GM19193 (cell line): Measurements from ENCODE around the gene BGN.

Experiments
- POLR2A ChIP-seq: IDR thresholded peaks from 4 replicates; pipeline ENCODE4 v1.6.1; 2011; ENCODE audit not compliant: insufficient read depth, insufficient read length; ENCODE audit errors: extremely low read depth

BGN gene

GRCh38 chrX:153456161-153456560 lies 38.6 kb upstream of the BGN start:
- TF ChIP-seq POLR2A, result no peak

DNA sequence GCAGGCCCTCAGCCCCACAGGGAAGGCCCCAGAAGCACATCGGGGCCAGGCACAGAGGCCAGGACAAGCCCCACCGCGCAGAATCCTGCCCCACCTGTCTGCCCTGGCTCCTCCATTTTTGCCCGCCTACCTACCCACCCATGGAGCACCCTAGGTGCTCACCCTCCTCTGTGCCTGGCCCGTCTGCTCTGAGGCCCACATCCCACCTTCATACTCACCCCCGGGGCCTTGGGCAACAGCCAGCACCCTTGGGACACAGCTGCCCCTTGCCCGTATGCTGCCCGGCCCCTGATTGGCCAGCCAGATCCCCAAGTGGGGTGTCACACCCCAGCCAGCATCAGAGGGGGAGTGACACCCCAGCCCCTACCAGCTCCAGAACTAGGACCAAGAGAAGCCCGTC lies 38.1 kb upstream of the BGN start:
- TF ChIP-seq POLR2A, result no peak

DNA sequence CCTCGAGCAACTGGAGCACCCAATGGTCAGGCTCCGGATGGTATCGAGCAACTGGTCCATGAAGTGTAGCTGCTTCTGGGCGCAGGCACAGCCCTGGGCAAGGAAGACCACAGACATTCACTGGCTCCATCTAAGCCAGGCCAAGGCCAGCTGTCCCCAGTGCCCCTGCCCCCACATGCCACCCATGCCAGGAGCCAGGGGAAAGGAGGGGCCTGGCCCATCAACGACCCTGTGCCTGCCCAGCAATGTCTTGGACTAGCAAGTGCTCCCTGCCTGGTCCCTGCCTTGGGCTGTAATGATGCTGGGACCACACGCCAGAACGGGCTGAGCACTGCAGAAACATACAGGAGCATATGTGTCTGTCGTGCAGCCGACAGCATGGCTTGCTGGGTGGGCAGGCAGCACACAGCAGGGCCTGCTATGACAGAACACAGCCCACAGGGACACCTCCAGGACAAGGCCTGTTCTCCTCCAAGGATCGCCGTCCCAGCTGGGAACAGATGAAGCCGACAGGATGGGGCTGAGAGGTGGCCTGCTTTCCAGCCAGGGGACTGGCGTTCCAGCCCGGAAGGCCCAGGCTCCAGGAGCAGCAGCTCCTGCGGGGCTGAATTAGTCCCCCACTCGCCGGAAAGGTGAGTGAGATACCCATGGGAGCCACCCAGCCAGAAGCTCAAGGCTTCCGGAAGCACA lies 37.5 kb upstream of the BGN start:
- no peak for TF ChIP-seq POLR2A

DNA sequence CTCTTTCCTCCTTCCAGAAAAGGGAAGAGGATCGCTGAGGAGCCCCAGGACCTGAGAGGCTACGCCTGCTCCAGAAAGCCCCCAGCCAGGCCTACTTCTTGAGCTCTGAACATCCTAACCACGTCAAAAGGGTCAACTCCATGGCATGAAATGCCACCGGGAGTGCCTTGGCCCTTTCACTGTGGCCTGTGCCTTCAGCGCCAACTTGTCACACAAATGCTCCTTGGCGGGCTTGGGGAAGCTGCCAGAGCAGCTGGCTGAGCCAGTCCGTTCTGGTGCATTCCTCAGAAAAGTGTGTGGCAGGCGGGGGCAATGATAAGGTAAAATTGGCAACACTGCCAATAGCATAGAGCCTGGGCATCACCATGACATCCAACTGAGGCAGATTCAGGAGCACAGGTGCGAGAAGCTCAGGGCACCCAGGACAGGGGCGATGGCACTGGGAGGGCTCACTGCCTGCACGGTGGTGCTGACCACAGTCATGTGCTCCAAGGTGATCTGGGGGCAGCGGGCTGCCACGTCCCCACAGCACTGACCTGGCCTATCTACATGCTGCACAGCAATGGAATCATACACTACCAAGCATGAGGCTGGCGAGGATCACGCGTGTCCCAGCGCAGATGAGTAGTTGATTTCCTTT lies 36.8 kb upstream of the BGN start:
- TF ChIP-seq POLR2A, result no peak

GRCh38 chrX:153458476-153458875 lies 36.3 kb upstream of the BGN start:
- no peak for TF ChIP-seq POLR2A

DNA sequence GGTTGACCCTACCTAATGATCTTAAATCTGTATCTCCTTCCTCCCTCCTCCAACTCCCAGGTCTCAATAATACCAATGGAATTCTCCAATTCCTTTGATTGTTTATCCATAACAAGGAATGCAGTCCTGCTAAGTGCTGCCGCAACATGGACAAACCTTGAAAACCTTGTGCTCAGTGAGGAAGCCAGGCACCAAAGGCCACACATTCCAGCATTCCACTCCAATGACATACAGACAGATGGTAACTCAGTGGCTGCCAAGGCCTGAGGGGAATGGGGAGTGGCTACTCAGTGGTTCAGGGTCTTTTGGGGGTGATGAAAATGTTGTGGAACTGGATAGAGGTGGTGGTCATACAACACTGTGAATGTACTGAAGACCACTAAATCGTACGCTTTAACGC lies 34.8 kb upstream of the BGN start:
- TF ChIP-seq POLR2A, result no peak

- TF ChIP-seq POLR2A, result no peak
Observed at GRCh38 chrX:153460826-153461225, 34.0 kb upstream of the BGN start.

- no peak for TF ChIP-seq POLR2A
Observed at GRCh38 chrX:153462291-153462690, 32.5 kb upstream of the BGN start.

GRCh38 chrX:153463031-153463430 lies 31.7 kb upstream of the BGN start:
- no peak for TF ChIP-seq POLR2A

GRCh38 chrX:153463556-153463955 lies 31.2 kb upstream of the BGN start:
- no peak for TF ChIP-seq POLR2A

DNA sequence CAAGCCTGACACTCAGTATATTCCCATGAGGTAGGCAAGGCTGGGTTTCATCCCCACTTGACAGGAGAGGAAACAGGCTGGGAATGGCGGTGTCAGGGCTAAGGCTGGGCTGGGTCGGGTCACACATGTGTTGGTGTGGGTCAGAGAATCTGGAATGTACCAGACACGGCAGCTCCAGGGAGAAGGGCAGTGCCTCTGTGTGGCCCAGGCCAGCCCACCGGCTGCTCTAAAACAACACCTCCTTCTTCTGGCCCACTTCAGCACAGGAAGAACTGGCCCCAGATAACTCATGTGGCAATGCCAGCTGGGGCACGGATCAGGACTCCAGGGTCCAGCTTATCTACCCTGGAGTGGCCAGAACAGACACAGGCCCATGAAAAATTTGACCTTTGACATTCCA lies 30.7 kb upstream of the BGN start:
- TF ChIP-seq POLR2A, result no peak

GRCh38 chrX:153465691-153466380 lies 28.9 kb upstream of the BGN start:
- TF ChIP-seq POLR2A, result no peak

DNA sequence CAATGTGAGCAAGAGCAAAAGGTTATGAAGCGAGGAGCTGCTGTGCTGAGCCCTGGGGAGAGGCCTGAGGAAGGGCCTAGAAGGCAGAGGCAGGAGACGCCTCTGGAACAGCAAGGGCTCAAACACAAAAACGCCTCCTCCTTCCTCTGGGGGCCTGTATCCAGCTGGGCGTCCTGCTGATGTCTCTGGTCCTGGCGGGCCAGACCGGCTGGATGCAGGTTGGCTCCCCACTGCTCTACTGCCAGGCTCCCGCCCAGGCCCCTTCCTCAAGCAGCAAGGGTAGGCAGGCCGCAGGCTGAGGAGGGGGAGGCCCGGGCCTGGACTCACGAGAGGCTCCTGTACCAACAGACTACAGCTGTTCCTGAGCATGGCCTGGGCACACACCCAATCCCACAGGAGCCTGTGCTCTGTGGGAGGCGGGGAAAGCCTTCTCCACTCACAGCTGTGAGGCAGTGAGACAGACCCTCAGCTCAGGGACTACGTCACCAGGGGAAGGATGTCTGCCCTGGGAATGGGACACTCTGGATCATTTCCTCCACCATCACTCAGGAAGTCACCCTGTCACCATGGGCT lies 26.7 kb upstream of the BGN start:
- TF ChIP-seq POLR2A, result no peak

GRCh38 chrX:153469811-153470410 lies 24.9 kb upstream of the BGN start:
- TF ChIP-seq POLR2A, result no peak
